Measurements from ENCODE around the gene TOX3. TPM values are rescaled to one million over a fixed set of nuclear protein-coding genes. Genes with fewer than 3 reads are reported as not detected.

TOX3 gene
- total and polyA plus RNA-seq, 2 of the 13 experiments (the other 11 are each of a cell fraction or from before 2014, with no cell fraction given): 14.5 to 98.6 TPM

DNA sequence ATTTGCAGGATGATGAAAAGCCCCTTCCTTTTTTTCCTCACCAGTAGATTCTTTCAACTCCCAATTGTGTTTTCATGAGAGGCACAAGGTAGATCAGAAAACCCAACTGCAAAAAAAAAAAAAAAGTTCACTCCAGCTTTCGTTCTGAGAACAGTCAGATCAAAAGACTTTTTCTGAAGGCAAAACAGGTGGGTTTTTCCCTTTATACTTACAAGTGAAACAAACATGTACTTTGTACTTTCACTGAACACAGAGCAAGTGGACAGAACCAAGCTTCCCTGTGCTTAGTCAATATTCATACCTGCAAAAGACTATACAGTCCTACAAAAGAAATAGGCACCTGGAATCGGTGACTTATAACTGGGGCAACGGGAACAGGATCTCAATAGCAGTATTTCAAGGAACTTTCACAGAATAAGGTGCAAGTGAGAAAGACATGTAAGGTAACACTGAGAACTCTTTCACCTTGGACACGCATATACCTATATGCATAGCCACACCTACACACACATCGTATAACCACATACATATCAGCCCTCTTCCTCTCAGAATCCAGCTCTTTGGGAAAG is 54.1 kb downstream of the TOX3 start:
- FAIRE-seq (peak; percentile 60), ATAC-seq (peak; percentile 85), DNase-seq (ENCODE audit: low spot score) (peak; percentile 99)
- H3K4me2 ChIP-seq (ENCODE audit: low read depth, low read length): peak overlapping the region; percentile 75
- in situ Hi-C loops (cut with HindIII; ENCODE audit: extremely low pct_ligation_motif_present, low pct_unique_long_range_greater_than_20kb): loop anchor here (5.0 kb wide), 2 partner anchors 36 to 54 kb away; partner anchors contain the start of gene TOX3
- ChIA-PET POLR2A (interaction anchor here (0.8 to 7.2 kb wide), 18 partner anchors 9 to 562 kb away, joined by 3 to 65 read pairs (median 4); partner anchors contain the start of genes CHD9 and TOX3), CTCF (ENCODE audit: low intra/inter-chr PET ratio, low total read pairs) (no interaction called here)
- WGBS (ENCODE audit: low lambda C conversion rate): 2% methylated on average over 5 of the region's 5 CpGs
- H3K9ac ChIP-seq (ENCODE audit: insufficient read depth, low read depth, low read length): peak overlapping the region; percentile 68
- H3K27ac ChIP-seq (ENCODE audit: extremely low read length, insufficient read depth, low read length): peak overlapping the region; percentile 94
- H3K36me3 ChIP-seq (replicated peaks in 1 of 2; ENCODE audit: control insufficient read depth in 1 of 2, insufficient read depth in 2 of 2, low read length in 2 of 2): peaks cover 2 to 9% of the 10 kb centered on the region in 2 experiments; a peak in 4 of 5 replicates
- no peaks in the 10 kb centered on the region for H3K9me3 ChIP-seq (ENCODE audit: low read length)
- peaks cover 96% of the 10 kb centered on the region for H3K4me1 ChIP-seq (ENCODE audit: insufficient read depth, low read length)
- no peaks in the 10 kb centered on the region for H3K27me3 ChIP-seq (ENCODE audit: control insufficient read depth in 1 of 2, insufficient read depth in 2 of 2, low read length in 2 of 2)
- H3K4me3 ChIP-seq (replicated peaks in 1 of 3; ENCODE audit: insufficient read depth in 1 of 3, low read depth in 2 of 3, low read length in 3 of 3): peak overlapping the region in 2 of 3 experiments; percentile 8 to 47; a peak in 2 of 6 replicates
- H4K20me1 ChIP-seq (ENCODE audit: insufficient read depth, low read length): no peaks in the 10 kb centered on the region
- intact Hi-C loops (cut with micrococcal nuclease; ENCODE audit: unreplicated experiment): loop anchor here (1.0 kb wide), 3 partner anchors 37 to 95 kb away; no protein-coding TSS in a partner anchor
- H2AFZ ChIP-seq (ENCODE audit: low read length): no peak overlapping the region
- H3K79me2 ChIP-seq (ENCODE audit: insufficient read depth, low read length): peaks cover 80% of the 10 kb centered on the region
- BruUV-seq (replicated peaks): no TSS peak
- TF ChIP-seq, protein P1, sequence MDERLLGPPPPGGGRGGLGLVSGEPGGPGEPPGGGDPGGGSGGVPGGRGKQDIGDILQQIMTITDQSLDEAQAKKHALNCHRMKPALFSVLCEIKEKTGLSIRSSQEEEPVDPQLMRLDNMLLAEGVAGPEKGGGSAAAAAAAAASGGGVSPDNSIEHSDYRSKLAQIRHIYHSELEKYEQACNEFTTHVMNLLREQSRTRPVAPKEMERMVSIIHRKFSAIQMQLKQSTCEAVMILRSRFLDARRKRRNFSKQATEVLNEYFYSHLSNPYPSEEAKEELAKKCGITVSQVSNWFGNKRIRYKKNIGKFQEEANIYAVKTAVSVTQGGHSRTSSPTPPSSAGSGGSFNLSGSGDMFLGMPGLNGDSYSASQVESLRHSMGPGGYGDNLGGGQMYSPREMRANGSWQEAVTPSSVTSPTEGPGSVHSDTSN (CRISPR knock-in tag; IDR thresholded peaks at IDR 0.05): no peak
- peak; percentile 81; the same call in 1 of the 2 replicates for TF ChIP-seq ZNF292 (CRISPR knock-in tag; IDR thresholded peaks at IDR 0.05; ENCODE audit: borderline replicate concordance, low read depth)
- TF ChIP-seq, protein P2, sequence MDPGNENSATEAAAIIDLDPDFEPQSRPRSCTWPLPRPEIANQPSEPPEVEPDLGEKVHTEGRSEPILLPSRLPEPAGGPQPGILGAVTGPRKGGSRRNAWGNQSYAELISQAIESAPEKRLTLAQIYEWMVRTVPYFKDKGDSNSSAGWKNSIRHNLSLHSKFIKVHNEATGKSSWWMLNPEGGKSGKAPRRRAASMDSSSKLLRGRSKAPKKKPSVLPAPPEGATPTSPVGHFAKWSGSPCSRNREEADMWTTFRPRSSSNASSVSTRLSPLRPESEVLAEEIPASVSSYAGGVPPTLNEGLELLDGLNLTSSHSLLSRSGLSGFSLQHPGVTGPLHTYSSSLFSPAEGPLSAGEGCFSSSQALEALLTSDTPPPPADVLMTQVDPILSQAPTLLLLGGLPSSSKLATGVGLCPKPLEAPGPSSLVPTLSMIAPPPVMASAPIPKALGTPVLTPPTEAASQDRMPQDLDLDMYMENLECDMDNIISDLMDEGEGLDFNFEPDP (CRISPR knock-in tag; conservative IDR thresholded peaks at IDR 0.05): no peak
- no peak for TF ChIP-seq TOPORS (CRISPR knock-in tag; IDR thresholded peaks at IDR 0.05)
- TF ChIP-seq TARDBP (CRISPR knock-in tag; IDR thresholded peaks at IDR 0.05): peak; percentile 88; the same call in 1 of the 2 replicates
- no peak for TF ChIP-seq NONO (IDR thresholded peaks at IDR 0.05)
- TF ChIP-seq NONO (CRISPR knock-in tag; conservative IDR thresholded peaks at IDR 0.05): 0 out of 2 replicates have a peak, but pooled peaks have one; percentile 35
- TF ChIP-seq, protein P3, sequence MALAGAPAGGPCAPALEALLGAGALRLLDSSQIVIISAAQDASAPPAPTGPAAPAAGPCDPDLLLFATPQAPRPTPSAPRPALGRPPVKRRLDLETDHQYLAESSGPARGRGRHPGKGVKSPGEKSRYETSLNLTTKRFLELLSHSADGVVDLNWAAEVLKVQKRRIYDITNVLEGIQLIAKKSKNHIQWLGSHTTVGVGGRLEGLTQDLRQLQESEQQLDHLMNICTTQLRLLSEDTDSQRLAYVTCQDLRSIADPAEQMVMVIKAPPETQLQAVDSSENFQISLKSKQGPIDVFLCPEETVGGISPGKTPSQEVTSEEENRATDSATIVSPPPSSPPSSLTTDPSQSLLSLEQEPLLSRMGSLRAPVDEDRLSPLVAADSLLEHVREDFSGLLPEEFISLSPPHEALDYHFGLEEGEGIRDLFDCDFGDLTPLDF (CRISPR knock-in tag; IDR thresholded peaks at IDR 0.05): no peak
- peak; percentile 95 for TF ChIP-seq HNF4G (IDR thresholded peaks at IDR 0.05; ENCODE audit: borderline replicate concordance, low read depth, low read length)
- TF ChIP-seq HNF4G (CRISPR knock-in tag; IDR thresholded peaks at IDR 0.05; ENCODE audit: borderline replicate concordance, low read depth): peak; percentile 92; the same call in 1 of the 2 replicates
- TF ChIP-seq MXD4 (CRISPR knock-in tag; IDR thresholded peaks at IDR 0.05): peak; percentile 54; the same call in 1 of the 2 replicates
- TF ChIP-seq ZMYM3 (CRISPR knock-in tag; IDR thresholded peaks at IDR 0.05): peak; percentile 63; the same call in 1 of the 2 replicates
- no peak for TF ChIP-seq ZNF3 (CRISPR knock-in tag; IDR thresholded peaks at IDR 0.05)
- no peak for TF ChIP-seq CREB1 (IDR thresholded peaks at IDR 0.05)
- TF ChIP-seq CREB1 (CRISPR knock-in tag; IDR thresholded peaks at IDR 0.05): peak; percentile 83
- peak; percentile 81; the same call in 1 of the 2 replicates for TF ChIP-seq SALL1 (CRISPR knock-in tag; IDR thresholded peaks at IDR 0.05)
- TF ChIP-seq FOXA3 (CRISPR knock-in tag; IDR thresholded peaks at IDR 0.05): peak; percentile 92
- peak; percentile 70; the same call in 1 of the 2 replicates for TF ChIP-seq TCF7L2 (IDR thresholded peaks at IDR 0.05; ENCODE audit: low read depth, low read length)
- TF ChIP-seq CBX5 (CRISPR knock-in tag; IDR thresholded peaks at IDR 0.05; ENCODE audit: borderline replicate concordance): 0 out of 2 replicates have a peak, but pooled peaks have one; percentile 37
- TF ChIP-seq, protein P4, sequence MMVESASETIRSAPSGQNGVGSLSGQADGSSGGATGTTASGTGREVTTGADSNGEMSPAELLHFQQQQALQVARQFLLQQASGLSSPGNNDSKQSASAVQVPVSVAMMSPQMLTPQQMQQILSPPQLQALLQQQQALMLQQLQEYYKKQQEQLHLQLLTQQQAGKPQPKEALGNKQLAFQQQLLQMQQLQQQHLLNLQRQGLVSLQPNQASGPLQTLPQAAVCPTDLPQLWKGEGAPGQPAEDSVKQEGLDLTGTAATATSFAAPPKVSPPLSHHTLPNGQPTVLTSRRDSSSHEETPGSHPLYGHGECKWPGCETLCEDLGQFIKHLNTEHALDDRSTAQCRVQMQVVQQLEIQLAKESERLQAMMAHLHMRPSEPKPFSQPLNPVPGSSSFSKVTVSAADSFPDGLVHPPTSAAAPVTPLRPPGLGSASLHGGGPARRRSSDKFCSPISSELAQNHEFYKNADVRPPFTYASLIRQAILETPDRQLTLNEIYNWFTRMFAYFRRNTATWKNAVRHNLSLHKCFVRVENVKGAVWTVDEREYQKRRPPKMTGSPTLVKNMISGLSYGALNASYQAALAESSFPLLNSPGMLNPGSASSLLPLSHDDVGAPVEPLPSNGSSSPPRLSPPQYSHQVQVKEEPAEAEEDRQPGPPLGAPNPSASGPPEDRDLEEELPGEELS (CRISPR knock-in tag; IDR thresholded peaks at IDR 0.05): peak; percentile 91
